B cell (primary cell): ENCODE data around the gene MAPK14. TPM values are rescaled to one million over a fixed set of nuclear protein-coding genes. Genes with fewer than 3 reads are reported as not detected.
A peak's percentile ranks its signal among the peaks of the same experiment; 100 is the strongest.

Experiments
- ATAC-seq: fragments of 200-7000 bp; cut with Tn5 transposase; one replicate; pipeline ENCODE4 v1.10.0; 2021; ENCODE audit warnings: low read depth, mild to moderate bottlenecking, moderate number of reproducible peaks, moderate library complexity
- CTCF ChIA-PET: fragments of 350-600 bp; sonication (Branson Sonifier 250); formaldehyde crosslinking; loops from one replicate; lab custom pipeline; 2021; ENCODE audit warnings: antibody characterized with exemption, inconsistent platforms; lab: Charles Lee
- POLR2A ChIA-PET: fragments of 350-600 bp; sonication (Branson Sonifier 250); formaldehyde crosslinking; loops from one replicate; lab custom pipeline; 2021; ENCODE audit warnings: antibody characterized with exemption; lab: Charles Lee
- DNase-seq: peaks from one replicate; pipeline ENCODE4 v3.0.0; 2013
- H2AFZ ChIP-seq: 2 replicates; pipeline ENCODE4 v1.6.1; 2012; ENCODE audit warnings: mild to moderate bottlenecking, low read depth, low read length; ENCODE audit not compliant: insufficient read depth, poor library complexity, severe bottlenecking
- H3K27ac ChIP-seq, 2 donors: 1 replicate in 1 of 2; 2 replicates in 1 of 2; pipeline ENCODE4 v1.5.1; 2012 to 2013; ENCODE audit warnings: low read length in 2 of 2, mild to moderate bottlenecking in 2 of 2, moderate library complexity in 1 of 2
- H3K27me3 ChIP-seq, 4 experiments: fragments of 200-600 bp in 1 of 4; sonication (generic) in 1 of 4; replicated peaks in 1 of 4; 1 replicate in 2 of 4; 2 replicates in 2 of 4; pipeline versions ENCODE4 v1.6.1 to v1.7.0; 2013 to 2016; ENCODE audit warnings: low read length in 3 of 4, mild to moderate bottlenecking in 2 of 4, mixed read lengths in 1 of 4, moderate library complexity in 1 of 4; ENCODE audit not compliant: insufficient read depth in 4 of 4, control insufficient read depth in 3 of 4; ENCODE audit errors: control extremely low read depth in 1 of 4
- H3K36me3 ChIP-seq, 2 experiments: replicated peaks in 1 of 2; 1 replicate in 1 of 2; 2 replicates in 1 of 2; pipeline versions ENCODE4 v1.6.1 to v1.7.1; 2013; ENCODE audit warnings: low read length in 1 of 2; ENCODE audit not compliant: insufficient read depth in 2 of 2, control insufficient read depth in 1 of 2; ENCODE audit errors: control extremely low read depth in 1 of 2, extremely low read depth in 1 of 2
- H3K4me1 ChIP-seq, 2 donors: fragments of 200-600 bp in 1 of 2; sonication (generic) in 1 of 2; 1 replicate in 1 of 2; 2 replicates in 1 of 2; pipeline versions ENCODE4 v1.5.1 to v1.6.1; 2013 to 2017; ENCODE audit warnings: low read length in 2 of 2; ENCODE audit not compliant: control insufficient read depth in 2 of 2, insufficient read depth in 2 of 2
- H3K4me2 ChIP-seq: replicated peaks from 2 replicates; pipeline ENCODE3; 2012; ENCODE audit warnings: mild to moderate bottlenecking, low read depth, low read length; ENCODE audit not compliant: poor library complexity, severe bottlenecking
- H3K4me3 ChIP-seq, 5 experiments: fragments of 200-600 bp in 1 of 5; sonication (generic) in 1 of 5; 1 replicate in 3 of 5; 2 replicates in 2 of 5; pipeline versions ENCODE4 v1.5.1 to v1.7.0; 2011 to 2016; ENCODE audit warnings: low read length in 4 of 5, mild to moderate bottlenecking in 4 of 5, low read depth in 2 of 5, control low read depth in 1 of 5, moderate library complexity in 1 of 5; ENCODE audit not compliant: insufficient read depth in 1 of 5; ENCODE audit errors: control extremely low read depth in 1 of 5, extremely low read depth in 1 of 5
- H3K79me2 ChIP-seq: fragments of 200-600 bp; sonication (generic); one replicate; pipeline ENCODE4 v1.6.0; 2016; ENCODE audit warnings: low read length; ENCODE audit not compliant: control insufficient read depth, insufficient read depth
- H3K9ac ChIP-seq: fragments of 200-600 bp; sonication (generic); 2 replicates; pipeline ENCODE4 v1.6.1; 2017; ENCODE audit warnings: mild to moderate bottlenecking, low read length, moderate library complexity
- H3K9me3 ChIP-seq, 3 donors: one replicate each; pipeline versions ENCODE4 v1.6.1 to v1.7.1; 2013; ENCODE audit warnings: low read length in 2 of 3; ENCODE audit not compliant: control insufficient read depth in 2 of 3, insufficient read depth in 1 of 3; ENCODE audit errors: control extremely low read depth in 1 of 3
- H4K20me1 ChIP-seq: 2 replicates; pipeline ENCODE4 v1.6.0; 2012; ENCODE audit warnings: mild to moderate bottlenecking, low read length; ENCODE audit not compliant: insufficient read depth, control insufficient read depth, poor library complexity, severe bottlenecking
- H3K27ac Mint-ChIP-seq: one replicate; pipeline ENCODE4 v1.8.0; 2021; ENCODE audit warnings: mixed read lengths
- H3K27me3 Mint-ChIP-seq: one replicate; pipeline ENCODE4 v1.8.0; 2021; ENCODE audit warnings: mixed read lengths
- H3K4me1 Mint-ChIP-seq: one replicate; pipeline ENCODE4 v1.8.0; 2021; ENCODE audit warnings: mixed read lengths
- H3K4me3 Mint-ChIP-seq: one replicate; pipeline ENCODE4 v1.8.0; 2021; ENCODE audit warnings: mixed read lengths
- H3K9me3 Mint-ChIP-seq: one replicate; pipeline ENCODE4 v1.8.0; 2022; ENCODE audit warnings: mixed read lengths; ENCODE audit not compliant: insufficient read depth
- CTCF ChIP-seq: fragments of 200-600 bp; IDR thresholded peaks from one replicate; pipeline ENCODE4 v1.8.0; 2022; ENCODE audit warnings: antibody characterized with exemption, mild to moderate bottlenecking
- EZH2 ChIP-seq: IDR thresholded peaks from 2 replicates; pipeline ENCODE4 v1.6.1; 2012; ENCODE audit warnings: borderline replicate concordance, low read depth, mild to moderate bottlenecking, moderate library complexity, low read length; ENCODE audit not compliant: insufficient read depth, poor library complexity, severe bottlenecking
- WGBS: methylation state at CpG from one replicate; pipeline ENCODE4 v1.1.5; 2013; ENCODE audit warnings: missing lambda C conversion rate; ENCODE audit not compliant: insufficient coverage; 5-methylcytosine and 5-hydroxymethylcytosine counted together
- intact Hi-C: fragments of 100-400 bp; cut with micrococcal nuclease; formaldehyde crosslinking; loops from one replicate; pipeline ENCODE4 v1.10.0; 2022
- polyA plus RNA-seq: library from polyadenylated mRNA; depleted of rRNA; stranded (reverse); fragments of >200 nt; gene quantifications from 2 replicates; pipeline ENCODE4 v1.2.3, GENCODE V29; 2012
- total RNA-seq, 2 donors: library from RNA; stranded (reverse); fragments of 120-200 nt in 1 of 2; gene quantifications; 1 replicate in 1 of 2; 2 replicates in 1 of 2; pipeline versions ENCODE4 v1.2.3 to v1.2.4, GENCODE V29; 2013 to 2022

MAPK14 gene
- total and polyA plus RNA-seq, 2 donors (not counting 1 experiment from before 2014, with no cell fraction given), result 19.5 to 50.4 TPM

GRCh38 chr6:36023996-36024795, 3.4 kb upstream of the MAPK14 start, which contains the start of gene SLC26A8:
TSS of gene SLC26A8 (minus strand) at chr6:36024641. CDS start at chr6:36019707, 4,934 bp downstream.
- Mint-ChIP-seq H3K27ac (no peak within 1 kb of the TSS), H3K27me3 (peaks cover 23% of the 10 kb centered on the region), H3K9me3 (no peaks in the 10 kb centered on the region), H3K4me1 (peaks cover 15% of the 10 kb centered on the region), H3K4me3 (peak within 1 kb of the TSS; percentile 52)
- peaks cover 17% of the 10 kb centered on the region for H3K79me2 ChIP-seq
- 8% methylated on average over 43 of the region's 44 CpGs for whole genome bisulfite sequencing
- no peaks in the 10 kb centered on the region for H3K9me3 ChIP-seq
- H3K4me2 ChIP-seq, result peak within 1 kb of the TSS; percentile 65
- TF ChIP-seq EZH2 (no peak), CTCF (no peak)
- H3K36me3 ChIP-seq, result no peaks in the 10 kb centered on the region
- H3K27me3 ChIP-seq, result peaks cover 0 to 19% (median 16%) of the 10 kb centered on the region in 4 experiments
- H2AFZ ChIP-seq, result peak within 1 kb of the TSS; percentile 62
- ATAC-seq (no peak), DNase-seq (peak; percentile 30)
- POLR2A ChIA-PET, result interaction anchor here (0.6 kb wide), 1 partner anchor 305 kb away, joined by 5 read pairs; no protein-coding TSS in a partner anchor
- CTCF ChIA-PET, result interaction anchor here (9.2 kb wide), 1 partner anchor 70 kb away, joined by 150 read pairs; no protein-coding TSS in a partner anchor
- H3K4me1 ChIP-seq, result peaks cover 8 to 15% of the 10 kb centered on the region in 2 donors
- intact Hi-C loops, result no loop called here
- peak within 1 kb of the TSS in 2 of 5 experiments; percentile 13 to 36 for H3K4me3 ChIP-seq
- H3K27ac ChIP-seq, result no peak within 1 kb of the TSS
- peaks cover 4% of the 10 kb centered on the region for H4K20me1 ChIP-seq
- peak within 1 kb of the TSS; percentile 30 for H3K9ac ChIP-seq
